AG09309 (cell line): Measurements from ENCODE around the gene PARP11.

ENCODE experiments used
- DNase-seq: peaks from one replicate; pipeline ENCODE4 v3.0.0-alpha.2; 2010; ENCODE audit warnings: low read depth
- H3K4me3 ChIP-seq: 2 replicates; pipeline ENCODE4 v1.5.1; 2011; ENCODE audit warnings: mild to moderate bottlenecking, low read depth, low read length, moderate library complexity; ENCODE audit not compliant: control insufficient read depth
- TF ChIP-seq, protein P1 (sequence below): IDR thresholded peaks from 2 replicates; pipeline ENCODE4 v1.5.1; 2011; ENCODE audit warnings: mild to moderate bottlenecking, low read depth, low read length, inconsistent platforms; ENCODE audit not compliant: insufficient read depth, control insufficient read depth; ENCODE audit errors: missing control alignments

PARP11 gene

DNA sequence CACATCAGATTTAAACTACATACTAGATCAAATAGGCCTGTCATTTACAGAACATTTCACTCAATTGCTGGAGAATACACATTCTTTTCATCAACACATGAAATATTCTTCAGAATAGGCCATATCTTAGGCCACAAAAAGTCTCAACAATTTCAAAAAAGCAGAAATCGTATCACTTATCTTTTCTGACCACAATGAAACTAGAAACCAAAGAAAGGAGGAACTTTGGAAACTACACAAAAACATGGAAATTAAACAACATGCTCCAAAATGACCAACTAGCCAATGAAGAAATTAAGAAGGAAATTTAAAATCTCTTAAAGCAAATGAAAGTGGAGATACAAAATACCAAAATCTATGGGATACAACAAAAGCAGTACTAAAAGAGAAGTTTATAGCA, 35.1 kb downstream of the PARP11 start:
- H3K4me3 ChIP-seq = no peak overlapping the region
- TF ChIP-seq, protein P1, sequence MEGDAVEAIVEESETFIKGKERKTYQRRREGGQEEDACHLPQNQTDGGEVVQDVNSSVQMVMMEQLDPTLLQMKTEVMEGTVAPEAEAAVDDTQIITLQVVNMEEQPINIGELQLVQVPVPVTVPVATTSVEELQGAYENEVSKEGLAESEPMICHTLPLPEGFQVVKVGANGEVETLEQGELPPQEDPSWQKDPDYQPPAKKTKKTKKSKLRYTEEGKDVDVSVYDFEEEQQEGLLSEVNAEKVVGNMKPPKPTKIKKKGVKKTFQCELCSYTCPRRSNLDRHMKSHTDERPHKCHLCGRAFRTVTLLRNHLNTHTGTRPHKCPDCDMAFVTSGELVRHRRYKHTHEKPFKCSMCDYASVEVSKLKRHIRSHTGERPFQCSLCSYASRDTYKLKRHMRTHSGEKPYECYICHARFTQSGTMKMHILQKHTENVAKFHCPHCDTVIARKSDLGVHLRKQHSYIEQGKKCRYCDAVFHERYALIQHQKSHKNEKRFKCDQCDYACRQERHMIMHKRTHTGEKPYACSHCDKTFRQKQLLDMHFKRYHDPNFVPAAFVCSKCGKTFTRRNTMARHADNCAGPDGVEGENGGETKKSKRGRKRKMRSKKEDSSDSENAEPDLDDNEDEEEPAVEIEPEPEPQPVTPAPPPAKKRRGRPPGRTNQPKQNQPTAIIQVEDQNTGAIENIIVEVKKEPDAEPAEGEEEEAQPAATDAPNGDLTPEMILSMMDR = no peak
- DNase-seq = no peak

DNA sequence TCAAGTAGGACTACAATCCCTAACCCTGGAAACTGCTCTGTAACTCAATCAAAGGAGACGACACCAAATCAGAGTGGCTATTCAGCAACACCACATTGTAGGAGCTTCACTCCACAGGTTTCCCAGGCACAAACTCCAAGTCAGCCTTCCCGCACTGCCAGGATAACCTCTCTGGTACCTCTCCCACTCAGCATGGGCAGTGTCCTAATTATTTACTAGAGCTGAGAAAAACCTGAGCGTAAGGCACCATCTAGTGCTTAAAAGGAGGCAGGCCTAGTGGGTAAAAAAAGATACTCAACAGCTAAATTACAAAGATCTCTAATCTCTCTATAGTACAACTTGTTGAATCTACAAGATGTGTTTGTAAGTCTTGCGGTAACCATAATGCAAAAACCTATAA, 36.1 kb downstream of the PARP11 start:
- no peak for DNase-seq
- no peak overlapping the region for H3K4me3 ChIP-seq
- TF ChIP-seq, protein P1 = no peak

DNA sequence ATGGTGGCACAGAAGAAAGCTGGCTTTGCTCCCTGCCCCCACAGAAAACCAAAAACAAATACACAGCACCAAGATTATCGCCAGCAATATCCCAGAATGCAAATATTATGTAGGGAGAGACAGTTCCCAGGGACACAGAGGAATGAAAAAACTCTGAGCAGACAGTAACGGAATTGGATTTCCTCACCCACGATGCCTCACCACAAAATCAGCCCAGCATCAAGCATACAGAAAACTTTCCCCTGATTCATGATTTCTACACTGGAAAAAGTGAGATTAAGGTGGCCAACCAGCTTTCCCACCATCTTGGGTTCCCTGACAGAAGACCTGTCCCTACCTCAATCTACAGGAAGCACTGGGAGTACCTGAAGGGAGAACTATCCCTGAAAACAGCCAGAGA, 36.6 kb downstream of the PARP11 start:
- H3K4me3 ChIP-seq = no peak overlapping the region
- TF ChIP-seq, protein P1 = no peak

DNA sequence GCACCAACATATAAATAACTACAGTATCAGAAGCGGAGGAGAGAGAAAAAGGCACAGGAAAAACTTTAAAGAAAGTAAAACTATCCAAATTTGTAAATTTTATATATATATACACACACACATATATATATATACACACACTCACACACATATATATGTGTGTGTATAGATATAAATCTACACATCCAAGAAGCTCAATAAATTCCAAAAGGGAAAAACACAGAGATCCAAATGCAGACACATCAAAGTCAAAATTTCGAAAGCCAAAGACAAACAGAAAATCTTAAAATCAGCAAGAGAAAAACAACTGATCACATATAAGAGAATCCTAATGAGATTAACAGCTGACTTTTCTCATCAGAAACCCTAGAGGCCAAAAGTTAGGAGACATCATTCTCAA, 37.3 kb downstream of the PARP11 start:
- TF ChIP-seq, protein P1 = no peak
- no peak overlapping the region for H3K4me3 ChIP-seq
- DNase-seq = no peak

More for the DNA sequence above, 36.6 kb downstream of the PARP11 start:
- DNase-seq = no peak

DNA sequence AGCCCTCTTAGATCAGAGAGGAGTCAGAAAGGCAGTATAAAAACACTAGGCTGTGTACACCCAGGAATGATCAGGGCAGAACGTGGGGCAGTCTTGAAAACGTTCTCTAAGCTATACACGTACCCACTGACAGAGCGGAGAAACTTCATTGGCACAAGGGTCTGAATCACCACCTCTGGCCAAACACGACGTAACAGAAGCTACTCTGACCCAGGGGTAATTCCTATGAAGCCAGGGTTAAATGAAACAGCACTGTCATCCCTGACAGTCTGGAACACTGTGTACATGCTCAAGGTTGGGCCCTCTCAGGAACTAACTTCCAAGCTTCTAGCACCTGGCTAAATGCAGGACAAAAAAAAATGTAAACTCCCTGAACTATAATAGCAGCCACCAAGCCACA, 38.4 kb downstream of the PARP11 start:
- DNase-seq = no peak
- H3K4me3 ChIP-seq = no peak overlapping the region
- TF ChIP-seq, protein P1 = no peak

DNA sequence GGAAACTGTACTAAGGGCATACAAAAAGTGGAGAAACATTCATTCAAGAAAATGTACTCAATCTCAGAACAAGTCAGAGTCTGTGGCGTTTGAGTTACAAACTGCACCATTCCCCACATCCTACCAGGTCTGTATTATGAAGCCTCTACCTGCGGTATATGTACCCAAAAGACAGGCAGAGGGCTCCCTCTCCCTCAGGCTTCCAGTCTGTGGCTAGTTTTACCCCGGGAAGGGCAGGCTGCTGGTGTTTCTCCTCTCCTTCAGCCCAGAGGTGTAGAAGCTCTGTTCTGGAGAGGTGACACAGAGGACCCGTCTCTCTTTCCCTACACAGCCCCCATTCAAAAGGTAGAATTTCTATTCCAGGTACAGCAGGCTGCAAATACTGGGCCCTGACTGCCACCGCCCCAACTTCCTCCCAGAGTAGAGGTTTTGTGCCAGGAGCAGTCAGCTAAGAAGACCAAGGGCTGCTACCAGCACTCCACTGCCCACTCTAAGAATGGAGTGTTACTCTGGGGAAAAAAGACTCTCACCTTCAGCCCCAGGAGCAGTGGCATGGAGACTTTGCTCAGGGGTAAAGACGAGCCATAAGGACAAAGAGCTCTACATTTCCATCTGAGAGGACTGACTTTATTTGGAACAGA, 39.4 kb downstream of the PARP11 start:
- TF ChIP-seq, protein P1 = no peak
- no peak for DNase-seq
- no peak overlapping the region for H3K4me3 ChIP-seq

DNA sequence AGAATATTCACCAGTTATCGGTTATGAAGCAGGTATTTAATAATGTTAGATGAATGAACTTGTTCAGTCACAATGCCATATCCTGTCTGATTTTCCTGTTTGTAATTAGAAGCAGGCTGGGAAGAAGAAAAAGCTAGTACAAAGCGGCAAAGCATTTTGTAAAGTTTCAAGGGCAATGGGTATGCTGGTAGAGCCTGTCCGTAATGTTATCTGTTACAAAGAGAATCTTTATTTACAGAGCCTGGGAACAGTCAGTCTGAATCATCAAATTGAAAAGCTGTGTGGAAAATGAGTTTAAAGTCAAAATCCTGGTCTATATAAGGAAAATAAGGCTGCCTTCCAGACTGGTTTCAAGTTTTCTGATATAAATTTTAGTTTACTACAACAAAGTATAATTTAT, 40.5 kb downstream of the PARP11 start:
- H3K4me3 ChIP-seq = no peak overlapping the region
- no peak for DNase-seq
- TF ChIP-seq, protein P1 = no peak
